ENCODE data around the gene CCS. TPM values are rescaled to one million over a fixed set of nuclear protein-coding genes. Genes with fewer than 3 reads are reported as not detected.
"Not testable (repeated sequence)": the region's sequence is repeated elsewhere in the genome, so short reads cannot be mapped to it uniquely, and the experiment has no call there.

The CCS gene
- total RNA-seq, 1 donor from 2014 or later: 26.8 TPM

DNA sequence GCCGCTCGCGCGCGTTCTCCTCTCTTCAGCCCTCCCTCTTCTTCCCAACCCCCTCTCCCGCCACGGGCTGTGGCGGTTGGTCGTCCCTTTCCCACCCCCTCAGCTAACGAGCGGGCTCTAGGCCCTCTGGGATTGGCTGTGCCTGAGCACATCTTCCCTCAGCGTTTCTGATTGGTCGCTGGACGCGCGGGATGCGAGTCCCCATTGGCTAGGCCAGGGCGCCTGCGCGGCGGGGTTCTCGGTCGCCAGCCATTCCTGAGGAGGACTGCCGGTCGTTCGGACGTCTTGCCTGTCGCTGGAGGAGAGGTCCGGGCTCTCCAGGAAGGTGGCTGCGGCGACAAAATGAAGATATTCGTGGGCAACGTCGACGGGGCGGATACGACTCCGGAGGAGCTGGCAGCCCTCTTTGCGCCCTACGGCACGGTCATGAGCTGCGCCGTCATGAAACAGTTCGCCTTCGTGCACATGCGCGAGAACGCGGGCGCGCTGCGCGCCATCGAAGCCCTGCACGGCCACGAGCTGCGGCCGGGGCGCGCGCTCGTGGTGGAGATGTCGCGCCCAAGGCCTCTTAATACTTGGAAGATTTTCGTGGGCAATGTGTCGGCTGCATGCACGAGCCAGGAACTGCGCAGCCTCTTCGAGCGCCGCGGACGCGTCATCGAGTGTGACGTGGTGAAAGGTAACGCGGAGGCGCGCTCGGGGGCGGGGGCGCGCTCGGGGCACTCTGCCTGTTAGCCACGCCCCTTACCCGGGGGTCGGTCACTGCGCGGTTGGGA is 23.6 kb downstream of the CCS start, which contains the start of gene RBM14:
RBM14 (plus strand) TSS at position 252 of the 776 bp plus-strand sequence; CDS start at position 343, 91 bp downstream.
- DNase-seq (peak; percentile 99), ATAC-seq (peak; percentile 97)
- intact Hi-C loops (cut with micrococcal nuclease): no loop called here

- intact Hi-C loops (cut with micrococcal nuclease): no loop called here
- DNase-seq: peak; percentile 86
- peak; percentile 47 for ATAC-seq
These were observed 24.3 kb downstream of the CCS start for GRCh38 chr11:66617155-66617834.

GRCh38 chr11:66619080-66619554 is 26.1 kb downstream of the CCS start:
- peak; percentile 9 for ATAC-seq
- DNase-seq: no peak
- intact Hi-C loops (cut with micrococcal nuclease): no loop called here

GRCh38 chr11:66624450-66624849 is 31.5 kb downstream of the CCS start:
- ATAC-seq: peak; percentile 23
- intact Hi-C loops (cut with micrococcal nuclease): no loop called here
- DNase-seq: no peak

DNA sequence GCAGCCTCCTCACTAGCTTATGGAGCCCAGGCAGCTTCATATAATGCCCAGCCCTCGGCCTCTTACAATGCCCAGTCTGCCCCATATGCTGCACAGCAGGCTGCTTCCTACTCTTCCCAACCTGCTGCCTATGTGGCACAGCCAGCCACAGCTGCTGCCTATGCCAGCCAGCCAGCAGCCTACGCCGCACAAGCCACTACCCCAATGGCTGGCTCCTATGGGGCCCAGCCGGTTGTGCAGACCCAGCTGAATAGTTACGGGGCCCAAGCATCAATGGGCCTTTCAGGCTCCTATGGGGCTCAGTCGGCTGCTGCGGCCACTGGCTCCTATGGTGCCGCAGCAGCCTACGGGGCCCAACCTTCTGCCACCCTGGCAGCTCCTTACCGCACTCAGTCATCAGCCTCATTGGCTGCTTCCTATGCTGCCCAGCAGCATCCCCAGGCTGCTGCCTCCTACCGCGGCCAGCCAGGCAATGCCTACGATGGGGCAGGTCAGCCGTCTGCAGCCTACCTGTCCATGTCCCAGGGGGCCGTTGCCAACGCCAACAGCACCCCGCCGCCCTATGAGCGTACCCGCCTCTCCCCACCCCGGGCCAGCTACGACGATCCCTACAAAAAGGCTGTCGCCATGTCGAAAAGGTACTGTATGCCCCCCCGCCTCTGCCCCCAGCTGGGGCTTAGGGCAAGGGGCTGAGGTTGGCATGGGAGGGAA is 32.2 kb downstream of the CCS start:
- ATAC-seq (no peak), DNase-seq (no peak)
- intact Hi-C loops (cut with micrococcal nuclease): no loop called here

DNA sequence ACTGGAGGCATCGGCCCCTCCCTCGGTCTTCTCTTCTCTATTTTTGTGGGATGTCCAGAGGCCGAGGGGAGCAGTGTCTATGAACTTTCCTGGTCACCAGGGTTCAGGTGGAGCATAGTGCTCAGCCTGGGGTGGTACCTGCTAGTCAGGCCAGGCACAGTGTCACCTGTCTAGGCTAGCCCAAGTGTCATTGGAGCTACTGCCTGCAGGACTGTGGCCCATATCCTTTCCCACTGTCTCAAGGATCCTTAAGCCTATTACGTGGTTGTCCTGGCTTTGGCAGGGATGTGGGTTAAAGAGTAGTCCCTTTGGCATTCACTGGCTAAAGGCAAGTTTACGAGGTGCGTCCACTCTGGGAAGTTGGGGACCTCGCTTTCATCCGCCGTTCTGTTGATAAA is 32.8 kb downstream of the CCS start:
- intact Hi-C loops (cut with micrococcal nuclease): no loop called here
- DNase-seq (no peak), ATAC-seq (no peak)

DNA sequence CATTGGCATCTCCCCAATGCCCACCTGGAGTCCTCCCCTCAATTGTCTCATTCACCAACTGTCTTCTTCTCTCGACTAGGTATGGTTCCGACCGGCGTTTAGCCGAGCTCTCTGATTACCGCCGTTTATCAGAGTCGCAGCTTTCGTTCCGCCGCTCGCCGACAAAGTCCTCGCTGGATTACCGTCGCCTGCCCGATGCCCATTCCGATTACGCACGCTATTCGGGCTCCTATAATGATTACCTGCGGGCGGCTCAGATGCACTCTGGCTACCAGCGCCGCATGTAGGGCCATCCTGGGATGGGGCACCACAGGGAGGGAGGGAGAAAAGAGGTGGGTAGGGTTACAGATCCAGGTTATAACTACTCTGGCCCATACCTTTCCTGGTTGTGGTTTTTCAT is 33.4 kb downstream of the CCS start:
- no peak for ATAC-seq
- intact Hi-C loops (cut with micrococcal nuclease): no loop called here
- DNase-seq: no peak

DNA sequence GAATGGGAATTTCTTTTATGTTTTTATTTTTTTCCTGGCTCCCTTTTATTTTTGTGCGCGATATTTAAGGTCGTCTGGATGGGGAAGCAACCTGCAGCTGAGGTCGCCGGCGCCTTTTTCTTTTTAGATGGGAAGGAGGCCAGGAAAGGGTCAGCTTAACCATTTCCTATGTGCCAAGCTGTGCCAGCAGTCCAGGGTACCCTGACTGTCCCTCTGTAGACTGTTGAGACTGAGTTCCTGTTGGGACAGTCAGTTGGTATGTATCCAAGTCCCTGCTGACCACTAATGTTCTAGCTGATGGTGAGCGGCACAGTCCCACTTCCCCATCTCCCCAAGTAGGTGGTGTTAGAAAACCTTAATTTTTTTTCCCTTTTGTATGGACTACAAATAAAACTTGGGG is 33.9 kb downstream of the CCS start:
- no peak for DNase-seq
- peak; percentile 14 for ATAC-seq
- intact Hi-C loops (cut with micrococcal nuclease): no loop called here

GRCh38 chr11:66628061-66628603 is 35.1 kb downstream of the CCS start:
- ATAC-seq (no peak), DNase-seq (no peak)
- intact Hi-C loops (cut with micrococcal nuclease): no loop called here

GRCh38 chr11:66629356-66629755 is 36.4 kb downstream of the CCS start:
- DNase-seq: no peak
- intact Hi-C loops (cut with micrococcal nuclease): no loop called here
- ATAC-seq: no peak

GRCh38 chr11:66631883-66632282 is 38.9 kb downstream of the CCS start:
- DNase-seq: no peak
- intact Hi-C loops (cut with micrococcal nuclease): no loop called here
- ATAC-seq: no peak

DNA sequence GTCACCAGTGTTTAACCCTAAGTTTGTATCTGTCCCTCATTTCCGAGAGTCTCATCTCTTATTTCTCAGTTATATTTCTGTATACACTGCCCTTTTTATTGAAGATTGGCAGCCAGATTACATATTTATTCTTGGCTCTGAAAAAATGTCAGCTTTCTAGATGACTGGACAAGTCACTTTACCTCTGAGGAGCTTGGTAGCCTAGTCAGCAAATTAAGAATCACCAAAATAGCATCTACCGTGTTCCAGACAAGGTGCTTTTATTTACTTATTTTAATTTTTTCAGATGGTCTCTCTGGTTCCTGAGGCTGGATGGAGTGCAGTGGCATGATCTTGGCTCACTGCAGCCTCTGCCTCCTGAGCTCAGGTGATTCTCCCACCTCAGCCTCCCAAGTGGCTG is 40.0 kb downstream of the CCS start:
- DNase-seq (no peak), ATAC-seq (no peak)
- intact Hi-C loops (cut with micrococcal nuclease): no loop called here

DNA sequence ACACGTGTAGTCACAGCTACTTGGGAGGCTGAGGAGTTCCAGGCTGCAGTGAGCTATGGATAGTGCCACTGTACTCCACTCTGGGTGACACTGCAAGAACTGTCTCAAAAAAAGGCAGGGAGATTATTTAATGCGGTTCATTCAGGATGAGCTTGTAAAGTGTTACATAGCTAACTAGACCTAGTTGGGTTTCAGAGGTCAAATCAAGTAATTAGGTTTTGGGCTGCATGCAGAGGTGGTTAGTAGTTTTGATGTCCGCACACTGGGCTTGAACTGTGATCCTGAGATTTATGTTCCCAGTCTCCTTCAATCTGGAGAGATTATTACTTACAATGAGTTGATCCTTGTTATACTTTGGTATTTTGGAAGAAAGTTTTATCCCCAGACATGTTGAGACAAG is 43.4 kb downstream of the CCS start:
- ATAC-seq (no peak), DNase-seq (no peak)
- intact Hi-C loops (cut with micrococcal nuclease): no loop called here

GRCh38 chr11:66637557-66638176 is 44.7 kb downstream of the CCS start:
- peak; percentile 1 for ATAC-seq
- intact Hi-C loops (cut with micrococcal nuclease): no loop called here
- no peak for DNase-seq

DNA sequence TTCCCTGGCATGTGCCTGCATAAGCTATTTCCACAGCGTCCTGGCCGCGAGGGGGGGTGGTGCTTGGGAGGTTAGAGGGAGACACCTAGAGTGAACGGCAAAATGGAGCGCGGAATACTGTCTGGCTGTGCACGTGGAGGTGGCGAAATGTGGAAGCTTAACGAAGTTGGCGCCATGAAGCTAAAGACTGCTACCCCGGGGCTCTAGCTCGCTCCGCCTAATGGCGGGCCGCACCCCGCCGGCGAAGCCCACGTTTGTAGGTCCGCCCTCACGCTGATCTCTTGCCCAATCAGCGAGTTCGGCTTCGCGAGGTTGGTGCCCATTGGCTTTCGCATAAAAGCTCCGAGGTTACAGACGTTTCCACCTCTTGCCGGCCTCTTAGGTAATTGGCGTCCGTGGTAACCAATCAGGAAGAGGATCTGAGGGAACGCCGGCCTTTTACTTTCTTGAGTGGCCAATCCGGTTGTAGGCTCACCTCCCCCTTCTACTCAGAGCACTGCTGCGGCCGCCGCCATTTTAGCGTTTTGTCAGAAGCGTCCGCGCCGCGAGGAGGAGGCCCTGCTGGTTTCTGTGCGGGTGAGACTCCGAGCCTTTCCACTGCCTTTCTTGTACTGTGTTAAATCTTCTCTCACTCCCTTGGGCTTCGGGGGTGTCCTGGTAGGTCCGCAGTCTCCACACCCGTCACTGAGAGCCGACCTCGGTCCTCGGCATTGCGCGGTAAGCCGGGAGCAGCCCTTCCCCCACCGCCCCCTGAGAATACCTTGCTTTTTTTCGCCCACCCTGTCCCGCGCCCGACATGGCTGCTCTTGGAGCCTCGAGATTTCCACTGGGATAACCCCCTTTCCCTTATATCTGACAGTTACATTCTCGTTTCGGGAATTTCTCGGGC is 45.4 kb downstream of the CCS start, which contains the start of gene RBM4:
RBM4 (plus strand) TSS at position 527 of the 889 bp plus-strand sequence. CDS start 1,009 bp downstream, outside the sequence.
- intact Hi-C loops (cut with micrococcal nuclease): no loop called here
- DNase-seq (peak; percentile 95), ATAC-seq (peak; percentile 98)

- ATAC-seq: peak; percentile 5
- intact Hi-C loops (cut with micrococcal nuclease): no loop called here
- DNase-seq: no peak
These were observed 46.3 kb downstream of the CCS start for GRCh38 chr11:66639066-66639813.

GRCh38 chr11:66639814-66640340 is 46.9 kb downstream of the CCS start:
- ATAC-seq; DNase-seq; intact Hi-C loops (cut with micrococcal nuclease): not testable (repeated sequence)

Measured in left ventricle myocardium superior (tissue), 1 donor.